ENCODE data around the gene NOXO1.
A peak's percentile ranks its signal among the peaks of the same experiment; 100 is the strongest.

The NOXO1 gene

DNA sequence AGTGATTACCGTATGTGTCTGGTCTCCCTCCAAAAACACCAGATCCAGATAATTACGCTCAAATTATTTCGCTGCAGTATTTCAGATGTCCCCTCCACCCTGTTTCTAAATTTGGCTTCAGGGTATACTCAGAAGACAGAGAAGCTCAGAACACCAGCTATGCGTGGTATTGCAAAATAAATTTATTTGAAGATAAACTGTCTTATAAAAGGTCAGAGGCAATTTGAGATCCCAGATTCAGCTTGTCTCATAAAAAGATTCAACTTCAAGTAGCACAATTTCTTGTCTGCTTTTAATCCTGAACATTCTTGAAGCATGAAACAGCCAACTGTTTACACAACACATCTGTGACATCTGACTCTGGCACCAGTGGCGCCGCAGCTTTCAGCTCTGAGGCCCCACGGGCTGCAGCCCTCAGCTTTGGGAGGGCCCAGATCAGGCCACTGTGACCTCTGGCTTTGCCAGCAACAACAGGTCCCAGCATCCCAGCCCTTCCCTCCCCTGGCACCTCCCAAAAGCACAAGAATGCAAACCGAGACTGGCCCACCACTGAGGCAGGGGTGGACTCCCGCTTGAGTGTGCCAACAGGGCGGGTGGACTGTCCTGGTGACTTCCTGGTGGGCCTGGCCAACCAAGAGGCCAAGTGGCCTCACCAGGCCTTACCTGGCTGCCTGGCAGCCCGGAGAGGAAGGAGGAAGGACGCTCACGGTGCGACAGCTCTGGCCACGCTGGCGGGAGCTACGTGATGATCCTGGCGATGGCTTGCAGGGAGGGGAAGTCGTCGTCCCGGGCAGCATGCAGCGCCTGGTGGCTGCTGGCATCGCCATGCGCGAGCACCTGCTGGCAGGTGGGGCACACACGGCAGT is 16.5 kb upstream of the NOXO1 start:
- DNase-seq (ENCODE audit: low read depth, low spot score), result no peak
- Histone ChIP-seq H3K36me3 (ENCODE audit: control insufficient read depth, insufficient read depth, low read length) (peaks cover 42% of the 10 kb centered on the region), H3K27me3 (ENCODE audit: control insufficient read depth, insufficient read depth, low read length) (no peaks in the 10 kb centered on the region), H3K4me1 (ENCODE audit: control insufficient read depth, insufficient read depth, low read length) (no peaks in the 10 kb centered on the region), H3K27ac (ENCODE audit: low read length) (no peak overlapping the region), H3K9me3 (ENCODE audit: control insufficient read depth, insufficient read depth, low read length) (no peaks in the 10 kb centered on the region), H3K4me3 (ENCODE audit: low read length) (no peak overlapping the region)
- no CpG with 5 or more reads among the region's 26 CpGs for WGBS (ENCODE audit: insufficient coverage, insufficient read length)

DNA sequence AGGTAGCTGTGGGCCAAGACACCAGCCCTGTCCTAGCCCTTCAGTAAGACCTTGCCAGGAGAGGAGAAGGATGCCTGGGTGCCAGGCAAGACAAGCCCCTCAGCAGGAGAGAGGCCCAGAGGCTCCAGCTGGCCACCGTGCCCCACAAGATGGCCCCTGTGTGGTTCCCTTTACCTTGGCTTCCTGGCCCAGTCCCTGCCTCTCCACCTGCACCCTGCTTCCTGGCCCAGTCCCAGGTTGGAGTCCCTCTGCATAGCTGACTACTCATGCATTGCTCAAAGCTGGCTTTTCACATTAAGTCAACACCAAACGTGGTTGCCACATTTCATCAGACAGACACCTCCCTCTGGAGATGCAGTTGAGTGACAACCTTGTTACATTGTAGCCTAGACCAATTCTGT is 12.5 kb upstream of the NOXO1 start:
- no peak for DNase-seq (ENCODE audit: low read depth, low spot score)

DNA sequence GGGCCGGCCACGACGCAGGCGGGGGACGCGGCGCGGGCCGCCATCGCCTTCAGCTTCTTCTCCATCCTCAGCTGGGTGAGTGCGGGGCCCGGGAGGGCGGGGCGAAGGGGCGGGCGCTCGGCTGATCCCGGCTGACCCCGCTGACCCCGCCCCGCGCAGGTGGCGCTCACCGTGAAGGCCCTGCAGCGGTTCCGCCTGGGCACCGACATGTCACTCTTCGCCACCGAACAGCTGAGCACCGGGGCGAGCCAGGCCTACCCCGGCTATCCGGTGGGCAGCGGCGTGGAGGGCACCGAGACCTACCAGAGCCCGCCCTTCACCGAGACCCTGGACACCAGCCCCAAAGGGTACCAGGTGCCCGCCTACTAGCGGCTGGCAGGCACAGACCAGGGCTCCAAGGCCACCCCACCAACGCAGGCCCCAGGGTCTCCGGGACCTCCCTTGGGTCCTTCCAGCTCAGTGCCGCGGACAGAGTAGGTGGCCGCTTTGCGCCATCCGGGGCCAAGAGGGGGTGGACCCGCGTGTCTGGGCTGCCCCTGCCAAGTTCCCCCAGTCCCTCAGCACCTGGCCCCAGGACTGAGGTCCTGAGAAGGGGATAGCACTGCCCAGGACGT is 11.5 kb upstream of the NOXO1 start:
- peaks cover 9% of the 10 kb centered on the region for H3K4me1 ChIP-seq (ENCODE audit: control insufficient read depth, insufficient read depth, low read length)
- peak overlapping the region; percentile 35; the same call in 1 of the 2 replicates for H3K4me3 ChIP-seq (ENCODE audit: low read length)
- no peaks in the 10 kb centered on the region for H3K9me3 ChIP-seq (ENCODE audit: control insufficient read depth, insufficient read depth, low read length)
- no peak for DNase-seq (ENCODE audit: low read depth, low spot score)
- H3K36me3 ChIP-seq (ENCODE audit: control insufficient read depth, insufficient read depth, low read length), result peaks cover under 1% of the 10 kb centered on the region
- peaks cover 2% of the 10 kb centered on the region; the same call in 1 of the 2 replicates for H3K27me3 ChIP-seq (ENCODE audit: control insufficient read depth, insufficient read depth, low read length)
- no CpG with 5 or more reads among the region's 50 CpGs for WGBS (ENCODE audit: insufficient coverage, insufficient read length)
- H3K27ac ChIP-seq (ENCODE audit: low read length), result no peak overlapping the region

More for the DNA sequence above, 12.5 kb upstream of the NOXO1 start:
- Histone ChIP-seq H3K4me3 (ENCODE audit: low read length) (no peak overlapping the region), H3K36me3 (ENCODE audit: control insufficient read depth, insufficient read depth, low read length) (peaks cover 7% of the 10 kb centered on the region), H3K9me3 (ENCODE audit: control insufficient read depth, insufficient read depth, low read length) (no peaks in the 10 kb centered on the region), H3K27ac (ENCODE audit: low read length) (no peak overlapping the region), H3K27me3 (ENCODE audit: control insufficient read depth, insufficient read depth, low read length) (peaks cover 2% of the 10 kb centered on the region; the same call in 1 of the 2 replicates), H3K4me1 (ENCODE audit: control insufficient read depth, insufficient read depth, low read length) (peaks cover 9% of the 10 kb centered on the region)
- WGBS (ENCODE audit: insufficient coverage, insufficient read length), result no CpG with 5 or more reads among the region's 2 CpGs

DNA sequence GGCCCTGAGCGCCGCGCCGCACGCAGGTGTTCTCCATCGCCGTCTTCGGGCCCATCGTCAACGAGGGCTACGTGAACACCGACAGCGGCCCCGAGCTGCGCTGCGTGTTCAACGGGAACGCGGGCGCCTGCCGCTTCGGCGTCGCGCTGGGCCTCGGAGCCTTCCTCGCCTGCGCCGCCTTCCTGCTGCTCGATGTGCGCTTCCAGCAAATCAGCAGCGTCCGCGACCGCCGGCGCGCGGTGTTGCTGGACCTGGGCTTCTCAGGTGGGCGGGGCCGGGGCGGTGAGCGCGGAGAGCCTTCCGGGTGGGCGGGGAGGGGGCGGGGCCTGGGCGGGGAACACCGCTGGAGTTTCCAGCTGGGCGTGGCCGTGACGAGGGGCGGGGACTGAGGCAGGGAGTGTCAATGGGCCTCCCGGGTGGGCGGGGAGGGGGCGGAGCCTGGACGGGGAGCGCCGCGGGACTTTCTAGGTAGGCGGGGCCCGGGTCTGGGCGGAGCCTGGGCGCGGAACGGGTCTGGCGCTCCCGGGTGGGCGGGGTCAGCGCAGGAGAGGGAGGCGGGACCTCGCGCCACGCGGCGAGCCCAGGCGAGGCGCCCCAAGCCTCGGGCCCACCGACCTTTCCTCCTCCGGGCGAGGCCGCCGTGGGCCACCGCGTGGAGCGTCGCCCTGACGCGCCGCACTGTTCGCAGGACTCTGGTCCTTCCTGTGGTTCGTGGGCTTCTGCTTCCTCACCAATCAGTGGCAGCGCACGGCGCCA is 10.9 kb upstream of the NOXO1 start:
- no peaks in the 10 kb centered on the region; the same call in 1 of the 2 replicates for H3K36me3 ChIP-seq (ENCODE audit: control insufficient read depth, insufficient read depth, low read length)
- H3K27me3 ChIP-seq (ENCODE audit: control insufficient read depth, insufficient read depth, low read length), result peaks cover 2% of the 10 kb centered on the region; the same call in 1 of the 2 replicates
- peaks cover 9% of the 10 kb centered on the region for H3K4me1 ChIP-seq (ENCODE audit: control insufficient read depth, insufficient read depth, low read length)
- DNase-seq (ENCODE audit: low read depth, low spot score), result no peak
- peak overlapping the region; percentile 35; the same call in 1 of the 2 replicates for H3K4me3 ChIP-seq (ENCODE audit: low read length)
- no peak overlapping the region for H3K27ac ChIP-seq (ENCODE audit: low read length)
- no peaks in the 10 kb centered on the region for H3K9me3 ChIP-seq (ENCODE audit: control insufficient read depth, insufficient read depth, low read length)
- WGBS (ENCODE audit: insufficient coverage, insufficient read length), result no CpG with 5 or more reads among the region's 96 CpGs

DNA sequence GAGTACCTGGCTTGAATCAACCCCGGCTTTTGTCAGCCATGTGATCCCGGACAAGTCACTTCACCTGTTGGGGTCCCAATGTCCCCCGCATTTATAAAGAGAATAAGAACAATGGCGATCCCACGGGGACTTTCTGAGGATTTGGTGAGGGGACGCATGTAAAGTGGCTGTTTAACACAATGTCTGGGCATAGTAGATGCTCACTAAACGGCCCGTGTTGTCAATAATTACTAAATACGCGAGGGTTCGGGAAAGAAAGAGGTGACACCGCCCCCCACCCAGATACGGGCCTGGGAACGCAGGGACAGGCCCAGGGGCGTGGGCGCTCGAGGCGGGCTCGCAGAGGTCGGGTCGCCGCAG is 10.3 kb upstream of the NOXO1 start:
- Histone ChIP-seq H3K9me3 (ENCODE audit: control insufficient read depth, insufficient read depth, low read length) (no peaks in the 10 kb centered on the region), H3K27ac (ENCODE audit: low read length) (no peak overlapping the region), H3K27me3 (ENCODE audit: control insufficient read depth, insufficient read depth, low read length) (peaks cover 2% of the 10 kb centered on the region; the same call in 1 of the 2 replicates), H3K4me1 (ENCODE audit: control insufficient read depth, insufficient read depth, low read length) (peaks cover 9% of the 10 kb centered on the region), H3K36me3 (ENCODE audit: control insufficient read depth, insufficient read depth, low read length) (no peaks in the 10 kb centered on the region; the same call in 1 of the 2 replicates), H3K4me3 (ENCODE audit: low read length) (peak overlapping the region; percentile 18; the same call in 1 of the 2 replicates)
- DNase-seq (ENCODE audit: low read depth, low spot score), result no peak
- no CpG with 5 or more reads among the region's 22 CpGs for WGBS (ENCODE audit: insufficient coverage, insufficient read length)

DNA sequence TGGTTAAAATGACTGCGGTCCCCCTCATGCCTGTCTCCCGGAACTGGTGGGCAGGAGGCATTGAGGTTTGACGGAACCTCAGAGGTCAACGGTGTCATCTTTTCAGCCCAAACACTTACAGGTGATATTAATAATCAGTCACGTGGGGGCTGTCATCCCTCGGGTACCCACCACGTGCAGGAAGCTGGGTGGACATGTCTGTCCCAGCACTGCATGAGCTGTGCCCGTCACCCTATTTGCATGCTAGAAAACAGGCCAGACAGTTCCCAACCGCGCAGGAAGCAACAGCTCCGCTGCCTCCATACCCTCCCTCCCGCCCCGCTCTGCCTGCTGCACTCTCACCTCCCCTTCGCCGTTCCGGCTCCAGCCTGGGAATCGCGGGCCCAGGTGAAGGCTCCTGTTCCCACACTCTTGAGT is 9.9 kb upstream of the NOXO1 start:
- peaks cover 9% of the 10 kb centered on the region for H3K4me1 ChIP-seq (ENCODE audit: control insufficient read depth, insufficient read depth, low read length)
- no peaks in the 10 kb centered on the region for H3K9me3 ChIP-seq (ENCODE audit: control insufficient read depth, insufficient read depth, low read length)
- WGBS (ENCODE audit: insufficient coverage, insufficient read length), result no CpG with 5 or more reads among the region's 18 CpGs
- peaks cover 2% of the 10 kb centered on the region for H3K36me3 ChIP-seq (ENCODE audit: control insufficient read depth, insufficient read depth, low read length)
- H3K4me3 ChIP-seq (ENCODE audit: low read length), result no peak overlapping the region; the same call in 1 of the 2 replicates
- no peak overlapping the region for H3K27ac ChIP-seq (ENCODE audit: low read length)
- peaks cover 2% of the 10 kb centered on the region; the same call in 1 of the 2 replicates for H3K27me3 ChIP-seq (ENCODE audit: control insufficient read depth, insufficient read depth, low read length)
- no peak for DNase-seq (ENCODE audit: low read depth, low spot score)

DNA sequence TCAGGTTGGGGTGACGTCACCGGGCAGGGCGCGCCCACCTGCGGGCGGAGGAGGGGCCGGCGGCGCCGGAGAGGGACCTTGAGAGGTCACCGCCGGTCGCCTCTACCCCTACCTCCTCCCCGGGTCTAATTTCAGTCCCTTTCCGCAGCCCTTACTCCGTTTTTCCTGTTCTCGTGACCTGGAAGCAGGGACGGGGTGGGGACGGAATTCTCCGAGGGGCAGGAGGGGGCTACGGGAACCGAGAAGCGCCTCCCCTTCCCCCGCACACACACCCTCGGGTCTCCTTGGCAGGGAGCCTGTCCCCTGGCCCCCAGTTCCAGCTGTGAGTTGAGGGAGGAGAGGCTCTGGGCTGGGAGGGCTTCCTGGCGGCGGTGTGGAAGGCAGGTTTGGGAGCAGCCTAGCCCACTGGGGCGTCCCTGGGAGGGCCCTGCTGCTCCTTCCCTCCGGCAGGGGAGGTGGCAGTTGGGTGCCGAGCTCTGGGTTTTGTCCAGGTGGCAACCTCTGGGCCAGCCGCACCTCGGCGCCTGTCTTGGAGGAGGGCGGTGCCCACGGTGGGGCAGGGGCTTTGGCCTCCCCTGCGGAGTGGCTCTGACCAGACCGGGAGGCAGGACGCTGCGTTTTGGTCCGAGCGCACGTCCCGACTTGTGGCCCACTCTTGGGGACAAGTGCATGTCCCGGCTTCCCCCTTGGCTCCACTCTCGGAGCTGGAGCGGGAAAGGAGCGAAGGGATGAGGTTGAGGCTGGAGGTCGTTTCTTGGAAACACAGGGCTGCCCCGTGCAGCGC is 9.3 kb upstream of the NOXO1 start:
- no peak for DNase-seq (ENCODE audit: low read depth, low spot score)
- WGBS (ENCODE audit: insufficient coverage, insufficient read length), result no CpG with 5 or more reads among the region's 50 CpGs
- no peaks in the 10 kb centered on the region for H3K9me3 ChIP-seq (ENCODE audit: control insufficient read depth, insufficient read depth, low read length)
- peaks cover 2% of the 10 kb centered on the region; the same call in 1 of the 2 replicates for H3K27me3 ChIP-seq (ENCODE audit: control insufficient read depth, insufficient read depth, low read length)
- H3K4me3 ChIP-seq (ENCODE audit: low read length), result peak overlapping the region; percentile 63; the same call in 1 of the 2 replicates
- peaks cover 9% of the 10 kb centered on the region for H3K4me1 ChIP-seq (ENCODE audit: control insufficient read depth, insufficient read depth, low read length)
- H3K36me3 ChIP-seq (ENCODE audit: control insufficient read depth, insufficient read depth, low read length), result peaks cover 7% of the 10 kb centered on the region
- H3K27ac ChIP-seq (ENCODE audit: low read length), result no peak overlapping the region

DNA sequence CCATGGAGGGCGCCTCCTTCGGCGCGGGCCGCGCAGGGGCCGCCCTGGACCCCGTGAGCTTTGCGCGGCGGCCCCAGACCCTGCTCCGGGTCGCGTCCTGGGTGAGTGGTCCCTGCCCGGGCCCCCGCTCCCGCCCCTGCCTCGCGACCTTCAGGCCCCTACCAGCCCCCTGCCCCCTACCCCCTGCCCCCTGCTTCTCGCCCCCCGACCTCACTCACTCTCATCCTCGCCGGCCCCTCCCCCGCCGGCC is 8.8 kb upstream of the NOXO1 start:
- H3K9me3 ChIP-seq (ENCODE audit: control insufficient read depth, insufficient read depth, low read length), result no peaks in the 10 kb centered on the region
- no peak for DNase-seq (ENCODE audit: low read depth, low spot score)
- H3K27me3 ChIP-seq (ENCODE audit: control insufficient read depth, insufficient read depth, low read length), result peaks cover 2% of the 10 kb centered on the region; the same call in 1 of the 2 replicates
- peaks cover 9% of the 10 kb centered on the region for H3K36me3 ChIP-seq (ENCODE audit: control insufficient read depth, insufficient read depth, low read length)
- peak overlapping the region; percentile 63 for H3K4me3 ChIP-seq (ENCODE audit: low read length)
- no peak overlapping the region for H3K27ac ChIP-seq (ENCODE audit: low read length)
- peaks cover 9% of the 10 kb centered on the region for H3K4me1 ChIP-seq (ENCODE audit: control insufficient read depth, insufficient read depth, low read length)
- no CpG with 5 or more reads among the region's 25 CpGs for WGBS (ENCODE audit: insufficient coverage, insufficient read length)

DNA sequence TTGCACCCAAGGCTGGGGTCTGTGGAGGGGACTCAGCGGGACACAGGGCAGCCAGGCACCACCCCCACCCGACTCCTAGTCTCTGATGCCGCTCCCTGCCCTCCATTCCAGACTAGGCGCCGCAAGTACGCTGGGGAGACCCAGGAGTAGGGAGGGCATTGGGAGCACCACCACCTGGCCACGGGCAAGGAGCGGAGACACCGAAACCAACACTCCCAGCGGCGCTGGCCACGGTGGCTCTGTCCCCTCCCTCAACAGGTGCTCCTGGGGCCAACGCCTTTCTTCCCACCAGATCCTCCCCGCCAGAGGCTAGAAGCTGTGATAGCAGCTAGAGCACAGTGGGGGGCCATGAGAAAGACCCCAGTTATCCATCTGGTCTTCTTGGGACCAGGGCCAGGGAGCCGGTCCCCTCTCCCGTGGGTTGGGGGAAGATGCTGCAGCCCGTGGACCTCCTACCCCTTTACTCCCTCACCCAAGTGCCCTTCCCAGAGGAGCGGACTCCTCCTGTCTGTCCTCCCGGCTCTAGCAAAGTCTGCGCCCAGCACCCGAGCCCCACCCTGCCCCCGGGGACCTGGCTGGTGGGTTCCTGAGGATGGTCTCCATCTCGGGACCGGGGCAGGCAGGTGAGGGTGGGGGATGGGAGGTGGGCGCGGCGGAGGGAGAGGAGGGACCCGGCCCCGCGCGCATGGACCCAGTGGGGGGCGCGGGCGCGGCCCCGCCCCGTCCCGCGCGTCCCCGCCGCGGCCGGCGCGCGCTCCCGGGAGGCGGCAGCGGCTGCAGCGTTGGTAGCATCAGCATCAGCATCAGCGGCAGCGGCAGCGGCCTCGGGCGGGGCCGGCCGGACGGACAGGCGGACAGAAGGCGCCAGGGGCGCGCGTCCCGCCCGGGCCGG is 8.2 kb upstream of the NOXO1 start, which contains the start of gene SYNGR3:
SYNGR3 (plus strand) TSS at position 762 of the 892 bp plus-strand sequence. CDS start 133 bp downstream, outside the sequence.
- Histone ChIP-seq H3K27ac (ENCODE audit: low read length) (no peak within 1 kb of the TSS), H3K4me3 (ENCODE audit: low read length) (peak within 1 kb of the TSS; percentile 63)

More for the DNA sequence above, 8.2 kb upstream of the NOXO1 start, which contains the start of gene SYNGR3:
- Histone ChIP-seq H3K36me3 (ENCODE audit: control insufficient read depth, insufficient read depth, low read length) (peaks cover 9% of the 10 kb centered on the region), H3K27me3 (ENCODE audit: control insufficient read depth, insufficient read depth, low read length) (peaks cover 2% of the 10 kb centered on the region; the same call in 1 of the 2 replicates), H3K9me3 (ENCODE audit: control insufficient read depth, insufficient read depth, low read length) (no peaks in the 10 kb centered on the region), H3K4me1 (ENCODE audit: control insufficient read depth, insufficient read depth, low read length) (peaks cover 9% of the 10 kb centered on the region)
- DNase-seq (ENCODE audit: low read depth, low spot score), result no peak
- no CpG with 5 or more reads among the region's 67 CpGs for WGBS (ENCODE audit: insufficient coverage, insufficient read length)

All from iPS DF 6.9 (cell line).